Measurements from ENCODE around the gene CGB5.
"Not testable (repeated sequence)": the region's sequence is repeated elsewhere in the genome, so short reads cannot be mapped to it uniquely, and the experiment has no call there.

CGB5 gene

GRCh38 chr19:49020931-49021895, 22.4 kb upstream of the CGB5 start:
- no peak for DNase-seq (ENCODE audit: low read depth, low spot score)

- DNase-seq (ENCODE audit: low read depth, low spot score): no peak
Measured at GRCh38 chr19:49022116-49022515, 21.5 kb upstream of the CGB5 start.

- not testable (repeated sequence) for DNase-seq (ENCODE audit: low read depth, low spot score)
Measured at GRCh38 chr19:49024233-49024632, 19.4 kb upstream of the CGB5 start, which contains the start of gene CGB3. CGB3 (minus strand) TSS chr19:49024333; CDS start chr19:49023971, 362 bp downstream.

- DNase-seq (ENCODE audit: low read depth, low spot score): not testable (repeated sequence)
Measured at GRCh38 chr19:49025088-49025487, 18.6 kb upstream of the CGB5 start.

- not testable (repeated sequence) for DNase-seq (ENCODE audit: low read depth, low spot score)
Measured at GRCh38 chr19:49025599-49025998, 18.0 kb upstream of the CGB5 start.

- not testable (repeated sequence) for DNase-seq (ENCODE audit: low read depth, low spot score)
Measured at GRCh38 chr19:49028686-49029085, 15.0 kb upstream of the CGB5 start.

GRCh38 chr19:49029749-49030148, 13.9 kb upstream of the CGB5 start:
- not testable (repeated sequence) for DNase-seq (ENCODE audit: low read depth, low spot score)

GRCh38 chr19:49030323-49030722, 13.3 kb upstream of the CGB5 start:
- not testable (repeated sequence) for DNase-seq (ENCODE audit: low read depth, low spot score)

GRCh38 chr19:49031642-49032301, 11.9 kb upstream of the CGB5 start, which contains the start of gene CGB2:
CGB2 (plus strand) TSS chr19:49031890; CDS start chr19:49032096, 206 bp downstream.
- DNase-seq (ENCODE audit: low read depth, low spot score): not testable (repeated sequence)

- not testable (repeated sequence) for DNase-seq (ENCODE audit: low read depth, low spot score)
Measured at GRCh38 chr19:49036815-49037214, 6.8 kb upstream of the CGB5 start, which contains the start of gene CGB1. CGB1 (minus strand) TSS chr19:49036895; CDS start chr19:49036711, 184 bp downstream.

- DNase-seq (ENCODE audit: low read depth, low spot score): not testable (repeated sequence)
Measured at GRCh38 chr19:49038111-49038510, 5.5 kb upstream of the CGB5 start.

GRCh38 chr19:49038557-49039276, 4.9 kb upstream of the CGB5 start:
- not testable (repeated sequence) for DNase-seq (ENCODE audit: low read depth, low spot score)

GRCh38 chr19:49039736-49040135, 3.9 kb upstream of the CGB5 start:
- not testable (repeated sequence) for DNase-seq (ENCODE audit: low read depth, low spot score)

- no peak for DNase-seq (ENCODE audit: low read depth, low spot score)
Measured at GRCh38 chr19:49042177-49042576, 1.5 kb upstream of the CGB5 start.

- not testable (repeated sequence) for DNase-seq (ENCODE audit: low read depth, low spot score)
Measured at GRCh38 chr19:49042666-49043065, 982 bp upstream of the CGB5 start.

GRCh38 chr19:49049011-49049410, 5.4 kb downstream of the CGB5 start, which contains the start of gene CGB8:
CGB8 (minus strand) TSS chr19:49049111; CDS start chr19:49048739, 372 bp downstream.
- not testable (repeated sequence) for DNase-seq (ENCODE audit: low read depth, low spot score)

GRCh38 chr19:49049834-49050233, 6.2 kb downstream of the CGB5 start:
- not testable (repeated sequence) for DNase-seq (ENCODE audit: low read depth, low spot score)

- DNase-seq (ENCODE audit: low read depth, low spot score): not testable (repeated sequence)
Measured at GRCh38 chr19:49050376-49051033, 6.9 kb downstream of the CGB5 start.

- no peak for DNase-seq (ENCODE audit: low read depth, low spot score)
Measured at GRCh38 chr19:49056101-49056901, 12.7 kb downstream of the CGB5 start.
